Adrenal gland (tissue), 5 donors: ENCODE data around the gene DPY30.

Experiments used
- CTCF ChIP-seq, 6 experiments: fragments of 450-650 bp in 4 of 6; fragments of 200-600 bp in 2 of 6; sonication (generic) in 1 of 6; IDR thresholded peaks; 1 replicate in 5 of 6; 2 replicates in 1 of 6; pipeline versions ENCODE4 v1.5.1 to v1.8.0; 2016 to 2021; ENCODE audit warnings: antibody characterized with exemption in 6 of 6, mild to moderate bottlenecking in 2 of 6, moderate library complexity in 1 of 6
- POLR2A ChIP-seq, 2 donors: fragments of 450-650 bp; IDR thresholded peaks; one replicate each; pipeline ENCODE4 v1.6.1; 2017; ENCODE audit warnings: antibody characterized with exemption in 2 of 2, mild to moderate bottlenecking in 2 of 2, moderate library complexity in 1 of 2
- donor health status: DM: no; HTN: no; CAD: no.

GRCh38 chr2:32074134-32074506 is 34.5 kb upstream of the DPY30 start:
- TF ChIP-seq CTCF (IDR thresholded peaks at IDR 0.05) (no peak), POLR2A (IDR thresholded peaks at IDR 0.05) (no peak)
